Suppressor macrophage treated with lipopolysaccharide for 1 hour (primary cell): Measurements from ENCODE around the gene CKAP5.
A peak's percentile ranks its signal among the peaks of the same experiment; 100 is the strongest.

Experiments used
- DNase-seq, 3 donors: peaks; one replicate each; pipeline ENCODE4 v3.0.0-alpha.2; 2020 to 2022

Gene CKAP5

DNA sequence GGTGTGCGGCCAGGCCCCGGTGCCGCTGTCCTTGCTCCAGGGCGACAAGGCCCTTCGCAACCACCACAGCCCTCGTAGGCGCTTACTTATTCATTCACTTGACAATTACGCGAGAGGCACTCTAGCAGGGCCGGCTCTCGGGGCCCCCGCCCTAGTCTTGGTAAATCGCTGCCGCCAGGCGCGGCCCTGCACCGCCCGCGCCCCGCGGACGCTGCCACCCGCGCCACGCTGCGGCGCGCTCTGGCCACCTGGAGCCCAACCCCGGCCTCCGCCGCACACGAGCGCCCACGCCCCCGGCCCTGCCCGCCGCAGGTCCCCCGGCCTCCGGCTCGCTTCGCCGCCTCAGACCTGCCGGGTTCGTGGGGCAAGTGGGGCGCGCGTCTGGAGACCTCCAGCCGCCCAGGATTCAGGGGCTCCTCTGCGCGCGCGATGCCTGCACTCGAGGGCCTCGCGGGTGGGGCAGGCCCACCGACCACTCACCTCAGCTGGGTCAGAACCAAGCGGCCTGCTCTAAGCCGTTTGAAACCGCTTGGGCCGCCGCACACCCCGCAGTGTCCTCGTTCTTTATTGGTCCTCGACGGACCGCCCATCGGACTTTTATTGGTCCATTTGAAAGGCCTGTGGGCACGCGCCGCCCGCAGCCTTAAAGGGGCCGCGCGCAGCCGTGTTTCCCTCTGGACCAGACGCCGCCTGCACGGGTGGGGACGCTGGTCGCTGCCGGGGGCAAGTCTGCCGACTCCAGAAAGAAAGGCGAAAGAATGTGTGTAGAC, at the start of gene CKAP5:
Gene CKAP5 (minus strand): TSS at position 541 of the 770 bp plus-strand sequence. CDS start 25,049 bp downstream, outside the sequence.
- peak; percentile 91 to 95 (median 94) for DNase-seq

DNA sequence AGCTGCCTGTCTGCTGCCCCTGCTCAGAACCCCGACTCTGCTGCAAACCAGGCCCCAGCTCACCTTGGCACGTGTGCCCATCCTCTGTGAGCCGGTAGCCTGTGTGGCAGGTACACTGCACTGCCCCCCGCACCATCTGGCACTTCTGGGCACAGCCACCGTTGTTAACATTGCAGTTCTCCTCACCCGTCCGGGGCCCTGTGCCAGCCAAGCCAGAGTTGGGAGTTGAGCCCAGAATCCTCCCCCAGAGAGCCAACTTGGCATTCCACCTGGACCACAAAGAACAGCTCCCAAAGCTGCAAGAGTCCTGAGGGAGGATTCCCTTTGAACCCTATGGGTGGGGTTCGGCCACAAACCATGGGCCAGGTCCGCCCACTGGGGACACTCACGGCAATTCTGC, 49.7 kb upstream of the CKAP5 start:
- DNase-seq: no peak

DNA sequence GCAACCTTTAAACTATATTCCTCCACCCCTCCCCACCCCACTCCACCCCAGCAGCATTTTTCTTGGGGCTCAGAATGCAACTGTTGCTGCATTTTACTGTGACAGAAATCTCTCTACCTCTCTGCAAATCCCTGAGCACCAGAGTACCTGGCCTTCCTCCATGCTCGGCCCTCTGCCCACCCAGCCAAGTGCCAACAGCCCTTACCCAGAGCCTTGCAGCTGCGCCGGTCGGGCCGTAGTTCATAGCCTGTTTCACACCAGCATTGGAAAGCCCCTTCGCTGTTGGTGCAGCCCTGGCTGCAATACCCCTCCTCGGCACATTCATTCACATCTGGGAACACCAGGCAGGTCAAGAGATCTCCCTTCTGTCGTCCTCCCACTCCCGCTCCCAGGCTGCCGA, 48.9 kb upstream of the CKAP5 start:
- DNase-seq: no peak

DNA sequence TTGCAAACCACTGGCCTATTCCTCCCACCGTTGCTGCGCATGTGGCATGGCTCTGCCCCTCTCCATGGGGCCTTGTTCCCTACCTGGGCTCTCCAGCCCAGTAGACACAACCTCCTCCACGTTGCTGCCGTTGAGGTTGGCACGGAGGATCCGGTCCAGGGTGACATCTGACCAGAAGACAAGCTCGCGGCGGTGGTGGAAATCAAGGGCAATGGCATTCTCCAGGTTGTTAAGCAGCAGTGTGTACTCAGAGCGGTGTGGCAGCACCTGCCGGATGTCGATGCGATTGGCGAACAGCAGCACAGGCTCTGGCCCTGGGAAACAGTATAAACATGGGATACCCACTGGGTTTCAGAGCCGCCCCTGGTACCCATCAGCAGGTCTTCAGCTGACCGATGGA, 48.4 kb upstream of the CKAP5 start:
- DNase-seq: no peak

DNA sequence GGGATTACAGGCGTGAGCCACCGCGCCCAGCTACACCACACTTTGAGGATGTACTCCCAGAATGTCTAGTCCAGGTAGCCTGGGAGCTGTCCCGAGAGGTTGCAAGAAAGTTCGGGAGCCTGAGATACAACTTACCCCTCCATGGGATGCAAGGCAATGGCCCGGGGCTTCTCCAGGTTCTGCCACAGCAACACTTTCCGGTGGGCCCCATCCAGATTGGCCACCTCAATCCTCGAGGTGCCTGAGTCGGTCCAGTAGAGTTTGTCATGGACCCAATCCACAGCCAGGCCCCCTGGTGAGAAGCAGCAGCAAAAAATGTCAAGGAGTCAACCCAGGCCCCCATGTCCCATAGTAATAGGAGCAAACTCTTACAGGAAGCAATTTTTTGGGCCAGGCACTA, 46.8 kb upstream of the CKAP5 start:
- no peak for DNase-seq

DNA sequence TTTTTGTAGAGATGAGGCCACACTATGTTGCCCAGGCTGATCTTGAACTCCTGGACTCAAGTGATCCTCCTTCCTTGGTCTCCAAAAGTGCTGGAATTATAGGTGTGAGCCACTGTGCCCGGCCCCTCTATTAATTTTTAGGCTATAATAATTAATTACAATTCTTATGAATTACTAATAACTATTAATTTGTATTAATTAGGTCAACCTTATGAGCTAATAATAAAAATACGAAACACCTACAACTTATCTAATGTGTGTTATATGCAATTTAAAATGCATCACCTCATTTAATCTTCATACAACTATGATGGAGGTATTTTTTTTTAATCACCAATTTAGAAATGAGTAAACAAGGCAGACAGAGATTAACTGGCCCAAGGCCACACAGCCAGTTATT, 46.0 kb upstream of the CKAP5 start:
- DNase-seq: no peak

DNA sequence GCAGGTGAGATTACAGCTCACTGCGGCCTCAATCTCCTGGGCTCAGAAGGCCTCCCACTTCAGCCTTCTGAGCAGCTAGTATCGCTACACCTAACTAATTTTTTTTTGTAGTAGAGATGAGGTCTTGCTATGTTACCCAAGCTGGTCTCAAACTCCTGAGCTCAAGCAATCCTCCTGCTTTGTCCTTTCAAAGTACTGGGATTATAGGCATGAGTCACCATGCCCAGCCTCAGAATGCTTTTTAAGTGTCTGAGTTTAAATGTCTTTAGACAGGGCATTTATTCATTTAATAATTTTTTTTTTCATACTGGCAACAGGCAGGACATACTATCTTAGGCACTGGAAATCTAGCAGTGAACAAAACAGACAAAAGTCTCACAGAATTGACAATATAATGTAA, 44.6 kb upstream of the CKAP5 start:
- no peak for DNase-seq

DNA sequence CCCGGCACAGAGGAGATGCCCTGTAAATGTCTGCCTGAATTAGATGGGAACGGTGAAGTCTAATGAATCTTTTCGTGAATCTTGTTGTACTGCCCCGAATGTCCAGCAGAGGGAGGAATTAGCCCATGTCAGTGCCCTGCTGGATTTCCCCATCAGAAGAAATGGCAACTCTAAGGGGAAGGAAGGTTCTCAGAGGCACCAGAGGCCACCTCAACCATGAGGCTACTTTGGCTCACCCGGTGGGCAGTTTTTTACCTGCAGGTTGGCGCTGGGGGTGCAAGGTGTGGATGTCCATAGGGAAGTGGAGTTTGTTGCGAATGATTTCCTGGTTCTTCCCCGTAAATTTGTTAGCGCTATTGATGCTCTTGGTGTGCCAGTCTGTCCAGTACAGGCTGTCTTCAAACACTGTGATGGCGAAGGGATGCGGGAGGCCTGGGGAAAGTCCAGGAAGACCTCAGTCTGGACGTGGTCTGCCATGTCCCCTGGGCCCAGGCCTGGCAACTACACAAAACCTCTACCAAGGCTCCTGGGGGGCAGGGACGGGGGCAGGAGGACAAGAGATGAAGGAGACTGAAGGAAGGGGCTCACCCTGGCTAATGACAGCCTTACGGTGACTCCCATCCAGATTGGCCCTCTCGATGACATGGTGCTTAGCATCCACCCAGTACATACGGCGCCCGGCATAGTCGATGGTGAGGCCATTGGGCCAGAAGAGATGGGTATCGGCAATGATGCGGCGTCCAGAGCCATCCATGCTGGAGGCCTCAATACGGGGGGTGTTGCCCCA, 43.8 kb upstream of the CKAP5 start:
- peak; percentile 86 to 91 (median 87) for DNase-seq

DNA sequence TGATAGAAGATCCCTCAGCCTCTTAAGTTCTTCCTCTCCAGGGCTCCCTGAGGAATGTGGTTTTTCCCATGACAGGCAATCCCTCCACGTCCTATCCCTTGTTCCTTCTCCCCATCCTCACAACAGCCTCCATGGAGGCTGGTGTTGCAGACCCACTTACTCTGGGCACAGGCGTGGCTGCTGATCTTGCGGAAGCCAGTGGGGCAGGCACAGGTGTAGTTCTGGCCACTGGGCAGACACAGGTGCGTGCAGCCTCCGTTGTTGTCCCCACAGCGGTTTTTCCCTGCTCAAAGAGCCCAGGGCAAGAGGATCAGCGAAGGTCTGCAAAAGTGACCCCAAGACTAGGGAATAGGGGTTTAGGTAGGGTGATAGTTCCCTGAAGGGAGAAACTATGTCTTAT, 43.2 kb upstream of the CKAP5 start:
- DNase-seq: no peak

DNA sequence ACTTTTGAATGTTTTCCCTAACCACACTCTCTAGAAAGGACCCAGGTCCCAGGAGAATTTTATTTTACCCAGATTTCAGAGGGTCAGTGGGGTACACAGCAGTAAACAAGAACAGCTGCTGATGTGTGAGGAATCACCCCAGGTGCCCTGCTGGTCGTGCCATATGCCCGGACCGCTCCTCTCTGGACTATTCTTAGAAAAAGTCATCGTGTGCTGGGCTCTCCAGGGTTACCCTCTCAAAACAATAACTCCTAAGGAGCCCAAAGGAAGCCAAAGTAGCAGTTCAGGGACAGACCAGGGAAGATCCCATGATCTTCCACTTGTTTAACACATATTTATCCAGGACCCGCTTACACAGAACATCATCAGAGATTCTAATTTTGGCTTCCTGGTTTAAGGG, 42.6 kb upstream of the CKAP5 start:
- DNase-seq: no peak

DNA sequence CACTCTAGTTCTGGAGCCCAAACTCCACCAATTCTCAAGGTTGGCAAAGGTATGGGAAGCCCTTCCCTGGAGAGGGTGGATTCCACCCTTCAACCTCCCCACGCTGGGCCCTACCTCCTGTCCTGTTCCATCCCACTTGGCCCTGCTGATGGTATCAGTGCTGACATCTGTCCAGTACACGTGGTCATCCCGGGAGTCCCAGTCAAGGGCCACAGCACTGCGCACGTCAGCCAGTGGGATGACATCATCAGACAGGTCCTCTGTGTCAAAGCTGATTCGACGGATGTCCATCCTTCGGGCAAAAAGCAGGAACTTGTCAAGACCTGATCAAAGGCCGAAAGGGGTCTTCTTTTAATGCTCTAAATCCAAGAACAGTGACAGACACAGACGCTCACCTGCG, 40.1 kb upstream of the CKAP5 start:
- no peak for DNase-seq

DNA sequence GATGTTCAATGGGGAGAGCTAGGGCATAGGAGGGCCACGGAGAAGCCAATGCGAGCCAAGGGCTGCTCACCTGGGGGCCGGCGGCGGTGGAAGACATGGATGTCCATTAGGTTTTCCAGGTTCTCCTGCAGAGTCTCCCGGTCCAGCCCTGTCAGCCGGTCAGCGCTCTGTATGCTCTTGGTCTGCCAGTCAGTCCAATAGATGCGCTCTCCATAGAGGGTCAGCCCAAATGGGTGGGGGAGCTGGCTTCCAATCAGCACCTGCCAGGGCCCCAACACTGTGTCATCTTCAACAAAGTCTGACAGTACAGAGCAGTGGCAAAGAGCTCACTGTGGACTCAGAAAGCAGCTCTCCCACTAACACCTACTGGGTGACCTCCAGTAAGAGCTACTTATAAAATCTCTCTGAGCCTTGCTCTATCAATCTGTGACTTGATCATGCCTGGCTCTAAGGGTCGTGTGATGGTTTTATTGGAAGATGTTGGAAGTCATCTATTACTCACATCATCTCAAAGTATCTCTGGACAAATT, 33.0 kb upstream of the CKAP5 start:
- no peak for DNase-seq

DNA sequence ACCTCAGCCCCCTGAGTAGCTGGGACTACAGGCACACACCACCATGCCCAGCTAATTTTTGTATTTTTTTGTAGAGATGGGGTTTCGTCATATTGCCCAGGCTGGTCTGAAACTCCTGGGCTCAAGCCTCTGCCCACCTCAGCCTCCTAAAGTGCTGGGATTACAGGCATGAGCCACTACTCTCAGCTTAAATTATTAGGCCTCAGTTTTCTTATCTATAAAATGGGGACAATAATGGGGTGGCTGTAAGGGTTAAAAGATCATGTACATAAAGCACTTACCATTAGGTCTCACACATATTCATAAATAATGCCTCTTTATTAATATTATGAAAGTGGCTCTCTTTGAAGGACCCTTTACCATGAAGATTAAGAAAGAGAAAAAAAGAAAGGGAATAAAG, 31.5 kb upstream of the CKAP5 start:
- DNase-seq: no peak

DNA sequence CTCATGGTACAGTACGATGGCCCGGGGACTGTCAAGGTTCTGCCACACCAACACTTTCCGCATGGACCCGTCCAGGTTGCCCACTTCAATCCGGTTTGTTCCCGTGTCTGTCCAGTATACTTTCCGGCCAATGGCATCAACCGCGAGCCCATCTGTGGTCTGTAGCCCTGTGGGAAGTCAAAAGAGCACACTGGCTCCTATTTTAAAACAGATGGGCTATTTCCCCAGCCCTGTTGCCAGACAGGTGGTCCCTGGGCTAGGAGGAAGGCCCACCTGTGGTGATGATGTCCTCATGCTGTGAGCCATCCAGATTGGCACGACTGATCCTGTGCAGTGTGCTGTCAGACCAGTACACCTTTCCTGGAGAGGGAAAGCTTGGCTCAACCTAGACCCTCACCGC, 30.4 kb upstream of the CKAP5 start:
- DNase-seq: no peak

DNA sequence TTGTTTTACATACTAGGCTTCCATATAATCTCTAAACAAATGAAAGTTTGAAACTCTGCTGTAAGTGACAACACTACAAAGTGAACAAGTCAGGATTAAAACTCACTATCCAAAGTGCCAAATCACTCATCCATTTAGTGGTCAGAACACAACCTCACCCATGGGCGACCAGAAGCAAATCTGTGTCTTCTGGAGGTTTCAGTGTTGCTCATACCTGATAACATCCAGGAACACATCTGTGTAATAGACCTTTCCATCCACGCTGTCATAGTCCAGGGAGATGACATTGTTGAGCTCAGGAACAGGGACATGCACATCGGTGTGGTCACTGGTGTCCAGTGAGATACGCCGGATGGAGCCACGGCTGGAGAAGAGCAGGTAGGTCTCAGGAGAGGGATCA, 28.5 kb upstream of the CKAP5 start:
- no peak for DNase-seq

DNA sequence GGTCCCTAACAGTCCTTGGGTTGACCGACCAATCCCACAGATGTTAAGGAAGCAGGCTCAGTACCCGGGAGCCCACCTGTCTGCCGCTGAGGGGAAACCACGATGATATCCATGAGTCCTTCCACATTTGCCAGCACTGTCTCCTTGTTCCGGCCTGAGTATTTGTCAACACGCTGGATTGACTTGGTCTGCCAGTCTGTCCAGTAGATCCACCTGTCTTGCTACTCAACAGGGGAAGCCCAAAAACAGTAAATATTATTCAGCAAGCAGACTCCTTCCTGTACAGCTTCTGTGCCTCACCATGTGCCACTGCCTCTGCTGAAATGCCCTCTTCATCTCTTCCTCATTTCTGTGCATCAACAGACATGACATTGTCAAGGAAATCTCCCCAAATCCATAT, 22.8 kb upstream of the CKAP5 start:
- no peak for DNase-seq

DNA sequence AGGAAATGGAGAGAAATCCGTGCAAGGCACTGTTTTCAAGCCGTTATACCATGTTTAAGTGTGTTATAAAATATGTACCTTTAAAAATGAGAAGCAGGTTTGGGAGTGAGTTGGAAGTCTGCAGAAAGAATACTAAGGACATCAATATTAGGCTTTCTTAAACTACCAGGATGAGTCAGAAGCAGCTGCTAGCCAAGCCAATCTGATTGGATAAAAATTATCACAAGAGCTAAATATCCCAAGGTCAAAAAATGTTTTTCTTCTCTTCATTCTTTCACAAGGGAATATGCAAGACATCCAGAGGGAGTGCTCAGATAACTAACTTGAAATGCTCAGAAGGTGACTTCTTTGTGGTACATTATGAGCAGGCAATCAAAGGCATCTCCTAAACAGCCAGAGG, 19.3 kb upstream of the CKAP5 start:
- peak in 1 of 3 donors; percentile 17 for DNase-seq

DNA sequence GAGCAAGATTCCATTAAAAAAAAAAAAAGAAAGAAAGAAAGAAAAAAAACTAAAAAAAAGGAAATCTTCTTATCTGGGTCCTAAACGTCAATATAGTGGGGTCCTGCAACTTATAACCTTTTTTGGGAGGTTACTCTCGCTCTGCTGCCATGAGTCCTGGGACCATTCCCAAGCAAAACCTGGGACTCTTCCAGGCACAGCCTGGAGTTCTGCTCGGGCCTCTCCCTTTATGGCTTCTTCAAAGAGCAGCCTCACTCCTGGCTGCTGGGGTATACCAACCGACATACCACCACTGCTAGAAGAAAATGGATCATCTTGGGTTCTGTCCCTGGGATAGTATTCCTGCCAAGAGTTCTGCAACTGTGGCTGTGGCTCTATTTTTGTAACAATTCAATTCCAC, 14.1 kb upstream of the CKAP5 start:
- no peak for DNase-seq

DNA sequence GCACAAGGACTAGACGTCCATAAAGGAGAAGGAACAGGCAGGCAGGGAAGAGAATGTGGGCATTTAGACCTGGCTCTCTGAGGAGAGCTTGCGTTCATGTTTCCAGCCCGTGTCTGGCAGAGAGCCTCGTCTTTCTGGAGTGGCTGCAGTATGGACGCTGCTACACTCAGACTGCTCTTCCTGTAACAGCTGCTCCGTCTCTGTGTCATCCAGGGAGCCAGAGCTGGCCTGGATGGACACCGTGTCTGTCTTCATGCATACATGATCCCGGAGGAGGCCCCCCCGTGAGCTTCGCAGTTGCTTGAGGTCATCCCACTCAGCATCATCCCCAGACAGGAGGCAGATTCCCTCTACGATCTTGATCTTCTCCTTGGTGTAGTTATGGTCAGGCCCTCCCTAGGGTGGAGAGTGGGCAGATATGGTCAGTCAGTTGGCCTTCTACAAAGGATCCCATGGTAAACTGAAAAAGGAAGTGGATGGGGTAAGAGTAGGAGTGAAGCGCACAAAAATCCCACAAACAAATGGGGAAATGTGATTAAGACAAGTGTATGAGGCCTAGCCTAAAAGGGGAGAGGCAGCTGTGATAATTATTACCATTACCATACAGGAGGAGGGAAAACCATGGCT, 13.0 kb upstream of the CKAP5 start:
- peak; percentile 74 to 83 (median 82) for DNase-seq

DNA sequence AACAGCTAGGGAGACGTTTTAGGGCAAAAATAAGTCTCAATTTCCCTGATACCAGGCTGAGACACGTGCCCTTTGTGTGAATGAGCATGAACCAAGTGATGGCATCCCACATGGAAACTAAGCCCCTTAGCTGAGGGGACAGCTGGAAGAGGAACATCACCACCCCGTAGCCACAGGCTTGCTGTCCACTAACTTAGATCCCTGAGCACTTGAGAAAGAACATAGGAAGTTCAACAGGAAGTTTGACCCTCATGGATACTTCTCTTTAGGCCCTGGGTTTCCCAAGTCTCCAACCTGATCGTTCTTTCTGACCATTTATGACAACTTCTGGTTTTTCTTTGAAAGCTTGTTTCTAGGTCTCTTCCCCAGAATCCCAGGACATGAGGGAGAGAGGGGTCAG, 11.6 kb upstream of the CKAP5 start:
- DNase-seq: peak; percentile 52 to 59 (median 58)

DNA sequence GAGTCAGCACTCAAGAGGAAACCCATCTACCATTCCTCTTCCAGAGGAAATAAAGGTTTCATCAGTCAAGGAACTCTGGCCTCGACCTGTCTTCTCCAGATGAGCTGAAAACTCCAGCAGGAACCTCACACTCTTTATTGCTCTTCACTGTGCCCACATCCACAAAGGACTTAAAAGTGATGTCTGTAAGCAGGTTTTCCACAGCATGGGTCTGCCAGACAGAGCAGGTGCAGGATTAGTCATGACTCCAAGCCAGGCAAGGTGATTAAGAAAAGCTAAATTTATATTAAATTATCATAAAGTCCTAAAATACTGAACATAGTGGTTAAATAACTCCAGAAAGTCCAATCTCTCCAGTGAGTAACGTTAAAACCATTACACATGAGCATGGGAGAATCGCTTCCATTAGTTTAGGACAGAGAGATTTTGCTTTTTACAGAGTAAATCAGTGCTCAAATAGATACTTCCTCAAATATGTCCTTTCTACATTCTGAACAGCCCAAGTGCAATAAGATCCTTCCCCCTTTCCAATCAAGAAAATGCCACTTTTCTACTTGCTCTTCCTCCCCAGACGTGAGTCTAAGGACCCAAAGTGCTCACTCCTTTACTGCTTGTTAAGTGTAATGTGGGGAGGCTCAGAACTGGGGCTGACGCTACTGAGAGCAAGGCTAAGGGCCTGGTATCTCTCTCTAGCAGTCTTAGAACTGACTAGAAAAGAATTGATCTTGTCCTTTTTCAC, 10.7 kb upstream of the CKAP5 start:
- peak; percentile 47 to 73 (median 72) for DNase-seq

DNA sequence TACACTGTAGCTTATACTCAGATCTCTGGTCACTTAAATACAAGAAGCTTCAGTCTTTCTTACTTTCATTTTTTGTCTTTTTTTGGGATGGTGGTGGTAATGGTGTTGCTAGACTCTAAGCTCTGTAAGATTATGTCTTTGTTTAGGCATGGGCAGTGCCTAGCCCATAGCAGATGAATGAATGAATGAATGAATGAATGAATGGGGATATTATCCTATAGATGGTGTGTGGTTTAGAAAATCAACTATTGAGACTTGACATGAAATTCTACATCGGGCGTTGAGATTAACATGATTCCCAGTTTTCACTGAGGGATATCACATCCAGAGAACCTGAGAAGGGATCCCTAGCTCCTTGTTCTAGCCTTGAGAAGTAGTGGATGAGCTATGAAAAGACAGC, 9.8 kb upstream of the CKAP5 start:
- no peak for DNase-seq

DNA sequence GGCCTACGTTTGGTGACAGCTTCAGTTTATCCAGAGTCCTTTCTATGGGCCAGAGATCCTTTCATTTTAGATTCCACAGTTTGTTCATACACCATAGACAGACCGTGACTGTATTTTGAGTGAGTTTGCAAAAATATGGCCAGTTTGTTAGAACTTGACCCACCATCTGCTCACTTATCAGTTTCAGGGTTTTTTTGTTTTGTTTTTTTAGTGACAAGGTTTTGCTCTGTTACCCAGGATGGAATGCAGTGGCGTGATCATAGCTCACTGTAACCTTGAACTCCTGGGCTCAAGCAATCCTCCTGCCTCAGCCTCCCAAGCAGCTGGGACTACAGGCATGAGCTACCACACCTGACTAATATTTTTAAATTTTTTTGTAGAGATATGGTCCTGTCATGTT, 9.1 kb upstream of the CKAP5 start:
- no peak for DNase-seq
